ENCODE results near the gene SYP. TPM values are rescaled to one million over a fixed set of nuclear protein-coding genes. Genes with fewer than 3 reads are reported as not detected.

Gene SYP
- total RNA-seq, 1 donor from 2014 or later, result 3.5 TPM

- DNase-seq (no peak), ATAC-seq (no peak)
- no peak for TF ChIP-seq CTCF (IDR thresholded peaks at IDR 0.05)
- no peak overlapping the region for H3K4me3 ChIP-seq
- no peaks in the 10 kb centered on the region for H3K36me3 ChIP-seq
- H3K4me1 ChIP-seq, result no peaks in the 10 kb centered on the region
- H3K27ac ChIP-seq, result no peak overlapping the region
- H3K27me3 ChIP-seq, result no peaks in the 10 kb centered on the region
- intact Hi-C loops (cut with DNase I), result no loop called here
- H3K9me3 ChIP-seq, result no peaks in the 10 kb centered on the region
These were observed 34.0 kb upstream of the SYP start for GRCh38 chrX:49233887-49234555.

DNA sequence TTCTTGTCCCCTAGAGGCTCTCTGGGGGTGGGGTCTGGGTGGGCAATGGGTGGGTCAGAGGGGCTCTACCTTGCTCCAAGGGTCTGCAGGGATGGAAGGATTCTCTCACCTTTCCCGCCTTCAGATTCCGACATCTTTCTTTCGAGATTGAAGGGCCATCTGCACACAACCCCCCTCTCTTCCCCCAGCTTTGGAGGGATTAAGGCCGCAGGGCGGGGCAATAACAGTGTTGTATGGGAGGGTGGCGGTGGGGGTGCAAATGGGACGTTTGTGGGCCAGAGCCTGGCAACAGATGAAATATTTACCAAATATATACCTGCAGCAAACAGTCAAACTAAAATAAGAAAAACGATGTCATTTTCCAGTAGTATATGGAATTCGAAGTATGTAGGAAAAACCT, 33.2 kb upstream of the SYP start, which contains the start of gene CACNA1F:
CACNA1F (minus strand) TSS at position 165 of the 400 bp plus-strand sequence; CDS start at position 134, 31 bp downstream.
- no peak for TF ChIP-seq CTCF (IDR thresholded peaks at IDR 0.05)
- intact Hi-C loops (cut with DNase I), result no loop called here
- no peaks in the 10 kb centered on the region for H3K9me3 ChIP-seq
- DNase-seq (no peak), ATAC-seq (no peak)
- no peaks in the 10 kb centered on the region for H3K27me3 ChIP-seq
- H3K27ac ChIP-seq, result no peak within 1 kb of the TSS
- H3K4me1 ChIP-seq, result no peaks in the 10 kb centered on the region
- no peaks in the 10 kb centered on the region for H3K36me3 ChIP-seq
- H3K4me3 ChIP-seq, result no peak within 1 kb of the TSS

DNA sequence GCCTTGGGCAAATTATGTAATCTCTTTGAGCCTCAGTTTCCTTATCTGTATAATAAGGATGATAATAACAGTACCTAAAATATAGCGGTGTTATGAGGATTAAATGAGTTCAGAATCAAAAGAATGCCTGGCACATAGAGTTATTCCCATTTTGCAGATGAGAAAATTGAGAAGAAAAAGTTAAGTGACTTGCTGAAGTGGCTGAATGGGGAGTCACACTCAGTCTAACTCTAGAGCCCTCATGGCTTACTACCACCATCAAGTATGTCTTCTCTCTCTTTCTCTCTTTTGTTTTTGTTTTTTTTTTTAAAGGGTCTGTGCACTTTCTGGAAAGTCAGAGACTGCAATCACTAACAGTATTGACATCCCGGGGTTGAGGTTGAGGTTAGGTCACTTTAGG, 32.5 kb upstream of the SYP start:
- DNase-seq (no peak), ATAC-seq (no peak)
- no peak overlapping the region for H3K27ac ChIP-seq
- no peak for TF ChIP-seq CTCF (IDR thresholded peaks at IDR 0.05)
- H3K4me3 ChIP-seq, result no peak overlapping the region
- H3K9me3 ChIP-seq, result no peaks in the 10 kb centered on the region
- H3K36me3 ChIP-seq, result no peaks in the 10 kb centered on the region
- H3K4me1 ChIP-seq, result no peaks in the 10 kb centered on the region
- intact Hi-C loops (cut with DNase I), result no loop called here
- no peaks in the 10 kb centered on the region for H3K27me3 ChIP-seq

- Histone ChIP-seq H3K36me3 (no peaks in the 10 kb centered on the region), H3K4me3 (no peak overlapping the region), H3K4me1 (no peaks in the 10 kb centered on the region), H3K27me3 (no peaks in the 10 kb centered on the region), H3K9me3 (no peaks in the 10 kb centered on the region), H3K27ac (no peak overlapping the region)
- DNase-seq (no peak), ATAC-seq (no peak)
- no peak for TF ChIP-seq CTCF (IDR thresholded peaks at IDR 0.05)
- intact Hi-C loops (cut with DNase I), result no loop called here
These were observed 31.5 kb upstream of the SYP start for GRCh38 chrX:49231333-49232000.

DNA sequence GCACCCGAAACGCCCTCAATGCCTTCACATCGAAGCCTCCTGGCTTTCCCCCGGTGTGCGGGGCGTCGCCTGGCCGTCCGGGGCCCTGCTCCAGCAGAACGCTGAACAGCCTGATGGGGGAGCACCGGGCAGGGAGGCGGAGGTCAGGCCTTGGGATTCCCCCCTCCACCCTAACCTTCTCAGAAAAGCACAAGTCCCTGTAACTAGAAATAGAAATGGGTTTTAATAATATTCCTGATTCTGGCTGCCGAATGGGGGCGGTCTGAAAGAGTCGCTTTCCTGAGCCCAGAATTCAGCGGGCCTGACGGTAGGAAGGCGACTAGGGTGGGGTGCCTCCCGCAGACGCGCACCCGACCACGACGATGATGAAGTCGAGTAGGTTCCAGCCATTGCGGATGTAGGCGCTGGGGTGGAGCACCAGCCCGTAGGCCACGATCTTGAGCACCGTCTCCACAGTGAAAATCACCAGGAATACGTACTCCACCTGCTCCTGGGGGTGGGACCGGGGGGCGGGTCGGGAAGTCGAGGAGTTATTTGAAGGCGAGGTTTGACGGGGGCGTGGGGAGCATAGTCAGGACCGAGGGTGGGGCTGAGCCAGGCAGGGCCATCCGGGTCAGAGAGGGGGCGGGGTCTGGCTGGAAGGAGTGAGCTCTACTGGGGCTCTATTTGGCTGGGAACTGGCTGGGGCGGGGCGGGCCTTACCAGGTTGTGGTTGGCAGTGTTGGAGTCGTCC, 30.7 kb upstream of the SYP start:
- intact Hi-C loops (cut with DNase I), result no loop called here
- no peaks in the 10 kb centered on the region for H3K9me3 ChIP-seq
- no peaks in the 10 kb centered on the region for H3K27me3 ChIP-seq
- peak; percentile 94 for DNase-seq
- peak overlapping the region; percentile 43 for H3K4me3 ChIP-seq
- peak; percentile 92 for ATAC-seq
- H3K27ac ChIP-seq, result peak overlapping the region; percentile 77
- no peaks in the 10 kb centered on the region for H3K36me3 ChIP-seq
- no peaks in the 10 kb centered on the region for H3K4me1 ChIP-seq
- TF ChIP-seq CTCF (IDR thresholded peaks at IDR 0.05), result peak; percentile 12

Measured in upper lobe of right lung (tissue), 1 donor.